Prostate gland (tissue), 2 donors: Measurements from ENCODE around the gene GHR. TPM values are rescaled to one million over a fixed set of nuclear protein-coding genes. Genes with fewer than 3 reads are reported as not detected.
A peak's percentile ranks its signal among the peaks of the same experiment; 100 is the strongest.

Source experiments
- DNase-seq: peaks from one replicate; pipeline ENCODE4 v3.0.0-alpha.2; 2019; ENCODE audit warnings: low spot score
- H3K27ac ChIP-seq, 2 donors: fragments of 200-600 bp; sonication (generic); 2 replicates each; pipeline ENCODE4 v1.5.1; 2017 to 2019
- H3K27me3 ChIP-seq: fragments of 200-600 bp; sonication (generic); replicated peaks from 2 replicates; pipeline ENCODE4 v1.5.1; 2019; ENCODE audit not compliant: insufficient read depth
- H3K36me3 ChIP-seq, 2 donors: fragments of 200-600 bp; sonication (generic); 1 replicate in 1 of 2; 2 replicates in 1 of 2; pipeline versions ENCODE4 v1.5.1 to v1.8.1; 2017 to 2019
- H3K4me1 ChIP-seq: fragments of 200-600 bp; sonication (generic); replicated peaks from 2 replicates; pipeline ENCODE4 v1.5.1; 2019
- H3K4me3 ChIP-seq, 2 donors: fragments of 200-600 bp; sonication (generic); 2 replicates each; pipeline ENCODE4 v1.5.1; 2017 to 2019
- H3K9me3 ChIP-seq: fragments of 200-600 bp; sonication (generic); 2 replicates; pipeline ENCODE4 v1.5.1; 2017
- POLR2A ChIP-seq: fragments of 450-650 bp; IDR thresholded peaks from one replicate; pipeline ENCODE4 v1.6.1; 2016; ENCODE audit warnings: antibody characterized with exemption, mild to moderate bottlenecking
- POLR2AphosphoS5 ChIP-seq: sonication (generic); formaldehyde crosslinking; IDR thresholded peaks from one replicate; pipeline ENCODE4 v1.6.1; 2017; ENCODE audit warnings: antibody characterized with exemption
- WGBS: methylation state at CpG from one replicate; pipeline ENCODE4 v1.1.5; 2018; 5-methylcytosine and 5-hydroxymethylcytosine counted together
- intact Hi-C: fragments of 100-400 bp; cut with DNase I; formaldehyde crosslinking; loops from one replicate; pipeline ENCODE4 v1.14.2; 2022
- total RNA-seq, 2 donors: library from RNA; depleted of rRNA; stranded (reverse); fragments of >200 nt; gene quantifications; one replicate each; pipeline ENCODE4 v1.1.0, GENCODE V29; 2016
- TF ChIP-seq, protein P1 (sequence below), 4 experiments: fragments of 200-600 bp in 2 of 4; fragments of 450-650 bp in 2 of 4; sonication (generic) in 2 of 4; IDR thresholded peaks; 1 replicate in 3 of 4; 2 replicates in 1 of 4; pipeline ENCODE4 v1.5.1; 2016 to 2019; ENCODE audit warnings: antibody characterized with exemption in 4 of 4, mild to moderate bottlenecking in 2 of 4, moderate library complexity in 2 of 4

Gene GHR
- total RNA-seq, 2 donors from 2014 or later: 11.8 to 15.5 TPM

DNA sequence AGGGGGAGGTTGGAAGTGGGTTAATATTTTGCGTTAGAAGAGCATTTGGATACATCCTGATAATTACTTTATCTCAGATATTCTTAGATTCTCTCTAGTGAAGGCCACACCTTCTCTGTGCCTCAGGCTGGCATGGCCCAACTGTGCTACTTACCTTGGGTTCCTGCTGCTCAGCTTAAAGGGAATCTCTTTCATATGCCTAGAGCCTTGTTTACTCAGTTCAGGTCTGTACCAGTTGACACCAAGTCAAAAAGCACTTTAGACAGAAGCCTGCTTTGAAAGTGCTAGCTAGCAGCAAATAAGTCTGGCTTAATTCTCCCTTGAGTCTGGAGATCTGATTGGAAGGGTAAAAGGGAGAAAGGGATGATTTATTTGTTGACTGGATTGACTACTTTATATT, 74.8 kb downstream of the GHR start:
- WGBS: 74% methylated on average over 1 of the region's 1 CpG
- no peaks in the 10 kb centered on the region for H3K36me3 ChIP-seq
- intact Hi-C loops: no loop called here
- H3K4me3 ChIP-seq: no peak overlapping the region
- TF ChIP-seq, protein P1, sequence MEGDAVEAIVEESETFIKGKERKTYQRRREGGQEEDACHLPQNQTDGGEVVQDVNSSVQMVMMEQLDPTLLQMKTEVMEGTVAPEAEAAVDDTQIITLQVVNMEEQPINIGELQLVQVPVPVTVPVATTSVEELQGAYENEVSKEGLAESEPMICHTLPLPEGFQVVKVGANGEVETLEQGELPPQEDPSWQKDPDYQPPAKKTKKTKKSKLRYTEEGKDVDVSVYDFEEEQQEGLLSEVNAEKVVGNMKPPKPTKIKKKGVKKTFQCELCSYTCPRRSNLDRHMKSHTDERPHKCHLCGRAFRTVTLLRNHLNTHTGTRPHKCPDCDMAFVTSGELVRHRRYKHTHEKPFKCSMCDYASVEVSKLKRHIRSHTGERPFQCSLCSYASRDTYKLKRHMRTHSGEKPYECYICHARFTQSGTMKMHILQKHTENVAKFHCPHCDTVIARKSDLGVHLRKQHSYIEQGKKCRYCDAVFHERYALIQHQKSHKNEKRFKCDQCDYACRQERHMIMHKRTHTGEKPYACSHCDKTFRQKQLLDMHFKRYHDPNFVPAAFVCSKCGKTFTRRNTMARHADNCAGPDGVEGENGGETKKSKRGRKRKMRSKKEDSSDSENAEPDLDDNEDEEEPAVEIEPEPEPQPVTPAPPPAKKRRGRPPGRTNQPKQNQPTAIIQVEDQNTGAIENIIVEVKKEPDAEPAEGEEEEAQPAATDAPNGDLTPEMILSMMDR (IDR thresholded peaks at IDR 0.05): no peak
- no peak for TF ChIP-seq POLR2A
- TF ChIP-seq POLR2AphosphoS5: no peak
- no peaks in the 10 kb centered on the region for H3K4me1 ChIP-seq
- H3K9me3 ChIP-seq: no peaks in the 10 kb centered on the region
- DNase-seq: no peak
- no peak overlapping the region for H3K27ac ChIP-seq
- H3K27me3 ChIP-seq: no peaks in the 10 kb centered on the region

DNA sequence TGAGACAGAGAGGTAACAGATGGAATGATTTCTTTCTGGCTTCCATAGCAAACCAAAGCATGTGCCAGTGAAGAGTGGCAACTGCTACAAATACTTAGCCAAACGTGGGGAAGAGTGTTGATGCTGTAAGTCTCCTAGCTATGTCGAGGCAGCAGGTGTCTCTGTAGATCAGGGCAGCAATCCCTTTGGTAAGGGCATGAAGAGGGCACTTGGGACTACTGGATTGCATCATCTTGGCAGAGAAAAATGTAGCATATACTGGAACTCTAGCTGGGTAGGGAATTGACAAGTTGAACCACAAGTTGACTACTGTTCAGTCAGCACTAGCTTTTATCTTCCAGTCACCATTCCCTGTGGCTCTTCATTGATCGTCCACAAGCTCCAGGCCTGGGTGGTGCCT, 75.8 kb downstream of the GHR start:
- TF ChIP-seq POLR2A (no peak), POLR2AphosphoS5 (no peak)
- TF ChIP-seq, protein P1 (IDR thresholded peaks at IDR 0.05): no peak
- intact Hi-C loops: no loop called here
- Histone ChIP-seq H3K4me1 (no peaks in the 10 kb centered on the region), H3K27ac (no peak overlapping the region), H3K9me3 (no peaks in the 10 kb centered on the region), H3K27me3 (no peaks in the 10 kb centered on the region), H3K4me3 (no peak overlapping the region), H3K36me3 (no peaks in the 10 kb centered on the region)
- no peak for DNase-seq
- 87% methylated on average over 3 of the region's 3 CpGs for WGBS

DNA sequence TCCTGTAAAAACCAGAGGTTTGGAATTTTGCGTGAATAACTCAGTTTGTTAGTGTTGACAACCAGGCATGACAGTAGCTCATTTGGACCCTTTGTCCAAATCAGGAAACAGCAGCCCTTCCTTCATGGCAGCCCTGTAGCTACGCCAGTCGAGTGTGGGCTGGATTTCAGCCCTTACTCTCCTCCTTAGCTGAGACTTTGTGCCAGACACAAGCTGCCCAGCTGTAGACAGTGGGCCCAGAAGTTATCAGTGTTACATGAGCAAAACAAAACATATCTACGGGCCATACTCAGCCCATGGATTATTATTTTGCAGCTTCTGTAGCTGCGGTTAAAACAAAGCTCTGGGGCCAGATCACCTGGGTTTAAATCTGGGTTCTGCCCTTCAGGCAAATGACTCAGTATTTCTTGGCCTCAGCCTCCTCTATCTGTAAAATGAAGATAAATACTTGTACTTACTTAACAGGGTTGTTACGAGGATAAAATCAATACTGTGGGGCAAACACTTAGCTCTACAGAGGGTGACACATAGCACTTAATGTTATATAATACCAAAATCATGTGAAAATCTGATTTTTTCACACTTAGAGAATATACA, 76.9 kb downstream of the GHR start:
- TF ChIP-seq POLR2AphosphoS5: no peak
- no peak for TF ChIP-seq POLR2A
- TF ChIP-seq, protein P1 (IDR thresholded peaks at IDR 0.05): no peak
- intact Hi-C loops: no loop called here
- Histone ChIP-seq H3K27ac (no peak overlapping the region), H3K27me3 (no peaks in the 10 kb centered on the region), H3K36me3 (no peaks in the 10 kb centered on the region), H3K4me3 (no peak overlapping the region), H3K9me3 (no peaks in the 10 kb centered on the region), H3K4me1 (no peaks in the 10 kb centered on the region)
- DNase-seq: no peak
- WGBS: 42% methylated on average over 6 of the region's 6 CpGs

DNA sequence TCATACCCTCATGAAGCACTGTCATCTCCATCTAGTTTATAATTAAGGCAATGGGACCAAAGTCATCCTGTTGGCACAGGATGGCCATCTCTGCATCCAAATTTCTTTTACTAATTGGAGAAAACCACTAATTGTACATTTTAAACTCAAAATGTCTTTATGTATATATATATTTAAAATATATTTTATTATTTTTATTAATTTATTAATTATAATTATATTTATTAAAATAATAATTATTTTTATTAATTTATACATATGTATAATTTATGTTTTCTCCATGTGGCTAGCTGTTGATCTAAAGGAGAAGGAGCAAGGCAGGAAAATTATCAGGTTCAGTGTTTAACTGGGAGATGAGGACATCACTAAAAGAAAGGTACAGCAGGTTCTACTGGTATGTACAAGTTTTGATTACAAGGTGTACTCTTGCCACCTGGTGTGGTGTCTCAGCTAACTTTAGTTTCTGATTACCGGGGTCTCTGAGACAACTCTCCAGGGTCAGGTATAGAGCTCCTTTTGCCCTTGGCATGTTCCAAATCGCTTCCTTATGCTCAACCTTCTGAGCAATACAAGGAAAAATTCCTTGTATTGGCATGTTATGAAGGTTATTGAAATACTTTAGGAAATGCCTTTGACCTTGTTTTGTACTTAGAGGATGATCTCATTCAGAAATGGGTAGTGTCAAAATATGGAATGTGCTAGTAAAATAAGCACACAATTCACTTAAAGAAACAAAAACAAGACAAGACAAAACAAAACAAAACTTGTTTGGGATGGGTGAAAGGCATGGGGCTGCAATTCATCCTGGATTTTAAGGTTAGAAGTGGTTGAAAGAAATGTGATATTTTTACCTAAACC, 79.6 kb downstream of the GHR start:
- DNase-seq: no peak
- Histone ChIP-seq H3K4me1 (no peaks in the 10 kb centered on the region), H3K9me3 (no peaks in the 10 kb centered on the region), H3K36me3 (no peaks in the 10 kb centered on the region), H3K27ac (peak overlapping the region in 1 of 2 donors; percentile 32), H3K4me3 (no peak overlapping the region), H3K27me3 (no peaks in the 10 kb centered on the region)
- intact Hi-C loops: no loop called here
- TF ChIP-seq POLR2A: no peak
- TF ChIP-seq, protein P1 (IDR thresholded peaks at IDR 0.05): peak in 1 of 4 experiments; percentile 9
- TF ChIP-seq POLR2AphosphoS5: peak; percentile 53
- WGBS: 82% methylated on average over 2 of the region's 2 CpGs
